T-helper 2 cell treated with Interferon-gamma antibody and Interleukin-4, amounts not matched to agents 5 μg/mL and 100 μg/mL, for 36 hours (primary cell): Measurements from ENCODE around the gene LRRC4C.

ENCODE experiments used
- DNase-seq: peaks from one replicate; pipeline ENCODE4 v3.0.0; 2021; ENCODE audit warnings: low spot score
- H3K27ac Mint-ChIP-seq: one replicate; pipeline ENCODE4 v1.8.0; 2021; ENCODE audit warnings: mild to moderate bottlenecking, mixed read lengths
- H3K27me3 Mint-ChIP-seq: one replicate; pipeline ENCODE4 v1.8.0; 2021; ENCODE audit warnings: low read depth, mixed read lengths
- H3K36me3 Mint-ChIP-seq: one replicate; pipeline ENCODE4 v1.8.0; 2021; ENCODE audit warnings: low read depth, mixed read lengths
- H3K4me1 Mint-ChIP-seq: one replicate; pipeline ENCODE4 v1.8.0; 2021; ENCODE audit warnings: low read depth, mixed read lengths
- H3K4me3 Mint-ChIP-seq: one replicate; pipeline ENCODE4 v1.8.0; 2022; ENCODE audit warnings: mild to moderate bottlenecking, moderate library complexity, mixed read lengths
- H3K9me3 Mint-ChIP-seq: one replicate; pipeline ENCODE4 v1.8.0; 2021; ENCODE audit warnings: mixed read lengths

Gene LRRC4C

GRCh38 chr11:40118780-40119179 lies 1340.7 kb downstream of the LRRC4C start:
- Mint-ChIP-seq H3K4me3 (no peak overlapping the region), H3K27me3 (no peaks in the 10 kb centered on the region), H3K27ac (no peak overlapping the region), H3K9me3 (peaks cover 23% of the 10 kb centered on the region), H3K4me1 (no peaks in the 10 kb centered on the region), H3K36me3 (no peaks in the 10 kb centered on the region)
- DNase-seq = no peak

GRCh38 chr11:40118026-40118425 lies 1341.4 kb downstream of the LRRC4C start:
- H3K36me3 Mint-ChIP-seq = no peaks in the 10 kb centered on the region
- no peak overlapping the region for H3K4me3 Mint-ChIP-seq
- no peak overlapping the region for H3K27ac Mint-ChIP-seq
- no peaks in the 10 kb centered on the region for H3K27me3 Mint-ChIP-seq
- H3K9me3 Mint-ChIP-seq = peaks cover 23% of the 10 kb centered on the region
- H3K4me1 Mint-ChIP-seq = no peaks in the 10 kb centered on the region
- no peak for DNase-seq

- no peaks in the 10 kb centered on the region for H3K4me1 Mint-ChIP-seq
- no peaks in the 10 kb centered on the region for H3K27me3 Mint-ChIP-seq
- DNase-seq = no peak
- H3K4me3 Mint-ChIP-seq = no peak overlapping the region
- no peak overlapping the region for H3K27ac Mint-ChIP-seq
- no peaks in the 10 kb centered on the region for H3K36me3 Mint-ChIP-seq
- peaks cover 39% of the 10 kb centered on the region for H3K9me3 Mint-ChIP-seq
Observed at GRCh38 chr11:40104941-40105550, 1354.4 kb downstream of the LRRC4C start.

GRCh38 chr11:40100781-40101180 lies 1358.7 kb downstream of the LRRC4C start:
- Mint-ChIP-seq H3K9me3 (peaks cover 36% of the 10 kb centered on the region), H3K4me3 (no peak overlapping the region), H3K27ac (no peak overlapping the region), H3K4me1 (no peaks in the 10 kb centered on the region), H3K36me3 (no peaks in the 10 kb centered on the region), H3K27me3 (no peaks in the 10 kb centered on the region)
- no peak for DNase-seq

- no peak overlapping the region for H3K27ac Mint-ChIP-seq
- H3K9me3 Mint-ChIP-seq = peaks cover 35% of the 10 kb centered on the region
- no peak overlapping the region for H3K4me3 Mint-ChIP-seq
- H3K27me3 Mint-ChIP-seq = no peaks in the 10 kb centered on the region
- DNase-seq = no peak
- no peaks in the 10 kb centered on the region for H3K36me3 Mint-ChIP-seq
- H3K4me1 Mint-ChIP-seq = no peaks in the 10 kb centered on the region
Observed at GRCh38 chr11:40100162-40100553, 1359.3 kb downstream of the LRRC4C start.

- Mint-ChIP-seq H3K27ac (no peak overlapping the region), H3K36me3 (no peaks in the 10 kb centered on the region), H3K4me3 (no peak overlapping the region)
Observed at GRCh38 chr11:40099426-40100161, 1359.9 kb downstream of the LRRC4C start.

GRCh38 chr11:40095446-40095845 lies 1364.0 kb downstream of the LRRC4C start:
- Mint-ChIP-seq H3K36me3 (no peaks in the 10 kb centered on the region), H3K4me1 (no peaks in the 10 kb centered on the region), H3K4me3 (no peak overlapping the region), H3K9me3 (peaks cover 38% of the 10 kb centered on the region), H3K27ac (no peak overlapping the region), H3K27me3 (no peaks in the 10 kb centered on the region)
- DNase-seq = no peak

More at GRCh38 chr11:40099426-40100161, 1359.9 kb downstream of the LRRC4C start:
- no peaks in the 10 kb centered on the region for H3K27me3 Mint-ChIP-seq
- no peak for DNase-seq
- H3K4me1 Mint-ChIP-seq = no peaks in the 10 kb centered on the region
- peaks cover 35% of the 10 kb centered on the region for H3K9me3 Mint-ChIP-seq

GRCh38 chr11:40094954-40095353 lies 1364.5 kb downstream of the LRRC4C start:
- H3K27ac Mint-ChIP-seq = no peak overlapping the region
- H3K36me3 Mint-ChIP-seq = no peaks in the 10 kb centered on the region
- no peaks in the 10 kb centered on the region for H3K4me1 Mint-ChIP-seq
- no peak for DNase-seq
- H3K9me3 Mint-ChIP-seq = peaks cover 38% of the 10 kb centered on the region
- no peak overlapping the region for H3K4me3 Mint-ChIP-seq
- H3K27me3 Mint-ChIP-seq = no peaks in the 10 kb centered on the region

- no peaks in the 10 kb centered on the region for H3K27me3 Mint-ChIP-seq
- H3K9me3 Mint-ChIP-seq = peaks cover 49% of the 10 kb centered on the region
- H3K36me3 Mint-ChIP-seq = no peaks in the 10 kb centered on the region
Observed at GRCh38 chr11:40080434-40080833, 1379.0 kb downstream of the LRRC4C start.

More at GRCh38 chr11:40080434-40080833, 1379.0 kb downstream of the LRRC4C start:
- no peak for DNase-seq
- Mint-ChIP-seq H3K27ac (no peak overlapping the region), H3K4me1 (no peaks in the 10 kb centered on the region), H3K4me3 (no peak overlapping the region)
